ENCODE results near the gene NPL.

GRCh38 chr1:182777386-182777785 lies 12.2 kb upstream of the NPL start:
- TF ChIP-seq, protein P1, sequence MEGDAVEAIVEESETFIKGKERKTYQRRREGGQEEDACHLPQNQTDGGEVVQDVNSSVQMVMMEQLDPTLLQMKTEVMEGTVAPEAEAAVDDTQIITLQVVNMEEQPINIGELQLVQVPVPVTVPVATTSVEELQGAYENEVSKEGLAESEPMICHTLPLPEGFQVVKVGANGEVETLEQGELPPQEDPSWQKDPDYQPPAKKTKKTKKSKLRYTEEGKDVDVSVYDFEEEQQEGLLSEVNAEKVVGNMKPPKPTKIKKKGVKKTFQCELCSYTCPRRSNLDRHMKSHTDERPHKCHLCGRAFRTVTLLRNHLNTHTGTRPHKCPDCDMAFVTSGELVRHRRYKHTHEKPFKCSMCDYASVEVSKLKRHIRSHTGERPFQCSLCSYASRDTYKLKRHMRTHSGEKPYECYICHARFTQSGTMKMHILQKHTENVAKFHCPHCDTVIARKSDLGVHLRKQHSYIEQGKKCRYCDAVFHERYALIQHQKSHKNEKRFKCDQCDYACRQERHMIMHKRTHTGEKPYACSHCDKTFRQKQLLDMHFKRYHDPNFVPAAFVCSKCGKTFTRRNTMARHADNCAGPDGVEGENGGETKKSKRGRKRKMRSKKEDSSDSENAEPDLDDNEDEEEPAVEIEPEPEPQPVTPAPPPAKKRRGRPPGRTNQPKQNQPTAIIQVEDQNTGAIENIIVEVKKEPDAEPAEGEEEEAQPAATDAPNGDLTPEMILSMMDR (IDR thresholded peaks at IDR 0.05; ENCODE audit: insufficient read depth, low read length) = no peak
- TF ChIP-seq GABPA (IDR thresholded peaks at IDR 0.05; ENCODE audit: low read depth) (no peak), SPI1 (IDR thresholded peaks at IDR 0.05; ENCODE audit: borderline replicate concordance, low read depth) (no peak), POLR2AphosphoS5 (IDR thresholded peaks at IDR 0.05; ENCODE audit: low read depth) (no peak)

All from HL-60 (cell line).